ENCODE results near the gene PRG3. TPM values are rescaled to one million over a fixed set of nuclear protein-coding genes. Genes with fewer than 3 reads are reported as not detected.

PRG3 gene
- total and polyA plus RNA-seq, 2 of the 4 experiments (the other 2 are of a cell fraction): not detected

DNA sequence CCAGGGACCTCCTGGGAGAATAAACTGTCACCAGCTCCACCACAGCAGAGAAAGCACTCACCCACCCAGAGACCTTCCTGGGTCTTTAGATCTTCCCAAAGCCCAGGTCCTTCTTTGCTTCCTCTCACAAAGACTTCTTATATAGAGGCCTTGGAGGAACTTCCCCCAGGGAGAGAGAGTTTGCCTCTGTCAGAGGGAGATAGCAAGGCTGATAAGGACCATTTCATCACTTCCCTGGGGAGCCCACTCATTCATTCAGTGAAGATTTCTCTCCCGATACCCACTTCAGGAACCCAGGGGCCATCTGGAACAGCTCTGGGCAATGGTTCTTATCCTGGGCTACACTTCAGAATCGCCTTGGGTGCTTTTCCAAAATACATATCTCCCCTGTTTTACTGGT lies 9.6 kb upstream of the PRG3 start, which contains the start of gene PRG2:
PRG2 (minus strand) TSS at position 116 of the 400 bp plus-strand sequence. CDS start 706 bp downstream, outside the sequence.
- no peak within 1 kb of the TSS for H2BK15ac ChIP-seq (ENCODE audit: low read depth, low read length)
- H3K18ac ChIP-seq (ENCODE audit: low read depth, low read length): no peak within 1 kb of the TSS
- no peaks in the 10 kb centered on the region for H3K36me3 ChIP-seq (ENCODE audit: control insufficient read depth, insufficient read depth, low read length)
- H3K27ac ChIP-seq (ENCODE audit: insufficient read depth, low read length): no peak within 1 kb of the TSS
- no peak within 1 kb of the TSS for H2AK9ac ChIP-seq (replicated peaks; ENCODE audit: low read depth, low read length, poor library complexity)
- no peak within 1 kb of the TSS for H3K4ac ChIP-seq (ENCODE audit: low read depth, low read length)
- intact Hi-C loops (cut with micrococcal nuclease) (no loop called here), dilution Hi-C loops (cut with HindIII; ENCODE audit: low sequenced_read_pairs, unreplicated experiment) (no loop called here), in situ Hi-C loops (cut with MboI; ENCODE audit: low sequenced_read_pairs) (no loop called here)
- CTCF ChIA-PET: no interaction called here
- POLR2A ChIA-PET (ENCODE audit: unreplicated experiment): no interaction called here
- no peak for DNase-seq
- H3K27me3 ChIP-seq (ENCODE audit: control insufficient read depth, insufficient read depth, low read length): peaks cover 40% of the 10 kb centered on the region
- no peak within 1 kb of the TSS for H2BK20ac ChIP-seq (ENCODE audit: low read depth, low read length)
- no peak within 1 kb of the TSS for H2AK5ac ChIP-seq (ENCODE audit: low read depth, low read length)
- H4K5ac ChIP-seq (ENCODE audit: low read depth, low read length): no peak within 1 kb of the TSS
- no peaks in the 10 kb centered on the region for H3K4me1 ChIP-seq (ENCODE audit: control insufficient read depth, insufficient read depth, low read length)
- no peak within 1 kb of the TSS for H2BK120ac ChIP-seq (ENCODE audit: low read depth, low read length)
- no peaks in the 10 kb centered on the region for H3K9me1 ChIP-seq (ENCODE audit: insufficient read depth, low read length)
- H3K4me3 ChIP-seq (ENCODE audit: insufficient read depth, low read depth, low read length): no peak within 1 kb of the TSS
- no peak within 1 kb of the TSS for H2BK5ac ChIP-seq (ENCODE audit: low read depth, low read length, poor library complexity, severe bottlenecking)
- no peak for ATAC-seq (ENCODE audit: low read depth)
- H4K91ac ChIP-seq (ENCODE audit: insufficient read depth, low read depth, low read length): no peak within 1 kb of the TSS
- H4K20me1 ChIP-seq (ENCODE audit: insufficient read depth, low read length): no peaks in the 10 kb centered on the region
- H2AFZ ChIP-seq (replicated peaks; ENCODE audit: low read length, poor library complexity): no peak within 1 kb of the TSS
- WGBS, 2 experiments (ENCODE audit: extremely low coverage in 2 of 2, insufficient read length in 1 of 2): no CpG with 5 or more reads among the region's 2 CpGs
- TF ChIP-seq CEBPB (IDR thresholded peaks at IDR 0.05; ENCODE audit: low read depth, low read length) (no peak), RFX5 (IDR thresholded peaks at IDR 0.05; ENCODE audit: low read depth, low read length) (no peak), MXI1 (IDR thresholded peaks at IDR 0.05; ENCODE audit: borderline replicate concordance, low read depth, low read length) (no peak), POLR2A (IDR thresholded peaks at IDR 0.05; ENCODE audit: low read depth, low read length) (no peak), MAZ (IDR thresholded peaks at IDR 0.05; ENCODE audit: borderline replicate concordance, low read depth, low read length) (no peak), CHD1 (IDR thresholded peaks at IDR 0.05; ENCODE audit: low read depth, low read length) (no peak), MAFK (IDR thresholded peaks at IDR 0.05; ENCODE audit: low read depth, low read length) (no peak), RCOR1 (IDR thresholded peaks at IDR 0.05; ENCODE audit: insufficient replicate concordance, low read length) (no peak)
- TF ChIP-seq, protein P1, sequence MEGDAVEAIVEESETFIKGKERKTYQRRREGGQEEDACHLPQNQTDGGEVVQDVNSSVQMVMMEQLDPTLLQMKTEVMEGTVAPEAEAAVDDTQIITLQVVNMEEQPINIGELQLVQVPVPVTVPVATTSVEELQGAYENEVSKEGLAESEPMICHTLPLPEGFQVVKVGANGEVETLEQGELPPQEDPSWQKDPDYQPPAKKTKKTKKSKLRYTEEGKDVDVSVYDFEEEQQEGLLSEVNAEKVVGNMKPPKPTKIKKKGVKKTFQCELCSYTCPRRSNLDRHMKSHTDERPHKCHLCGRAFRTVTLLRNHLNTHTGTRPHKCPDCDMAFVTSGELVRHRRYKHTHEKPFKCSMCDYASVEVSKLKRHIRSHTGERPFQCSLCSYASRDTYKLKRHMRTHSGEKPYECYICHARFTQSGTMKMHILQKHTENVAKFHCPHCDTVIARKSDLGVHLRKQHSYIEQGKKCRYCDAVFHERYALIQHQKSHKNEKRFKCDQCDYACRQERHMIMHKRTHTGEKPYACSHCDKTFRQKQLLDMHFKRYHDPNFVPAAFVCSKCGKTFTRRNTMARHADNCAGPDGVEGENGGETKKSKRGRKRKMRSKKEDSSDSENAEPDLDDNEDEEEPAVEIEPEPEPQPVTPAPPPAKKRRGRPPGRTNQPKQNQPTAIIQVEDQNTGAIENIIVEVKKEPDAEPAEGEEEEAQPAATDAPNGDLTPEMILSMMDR (conservative IDR thresholded peaks at IDR 0.05; ENCODE audit: low read depth, low read length): no peak
- TF ChIP-seq, protein P2, sequence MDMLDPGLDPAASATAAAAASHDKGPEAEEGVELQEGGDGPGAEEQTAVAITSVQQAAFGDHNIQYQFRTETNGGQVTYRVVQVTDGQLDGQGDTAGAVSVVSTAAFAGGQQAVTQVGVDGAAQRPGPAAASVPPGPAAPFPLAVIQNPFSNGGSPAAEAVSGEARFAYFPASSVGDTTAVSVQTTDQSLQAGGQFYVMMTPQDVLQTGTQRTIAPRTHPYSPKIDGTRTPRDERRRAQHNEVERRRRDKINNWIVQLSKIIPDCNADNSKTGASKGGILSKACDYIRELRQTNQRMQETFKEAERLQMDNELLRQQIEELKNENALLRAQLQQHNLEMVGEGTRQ (IDR thresholded peaks at IDR 0.05; ENCODE audit: low read depth, low read length): no peak
- H3K14ac ChIP-seq (replicated peaks; ENCODE audit: low read depth, low read length): no peak within 1 kb of the TSS
- H3K79me1 ChIP-seq (ENCODE audit: low read depth in 1 of 2, low read length in 2 of 2): no peaks in the 10 kb centered on the region
- no TSS peak for BruUV-seq (replicated peaks)
- no peak within 1 kb of the TSS for H4K8ac ChIP-seq (ENCODE audit: low read depth in 2 of 2, low read length in 2 of 2)
- no peaks in the 10 kb centered on the region for H3K9me3 ChIP-seq (ENCODE audit: control insufficient read depth, insufficient read depth, low read length)
- no peak within 1 kb of the TSS for H3K4me2 ChIP-seq (ENCODE audit: low read depth, low read length)
- H3K23ac ChIP-seq (ENCODE audit: low read depth, low read length): no peak within 1 kb of the TSS
- H3K56ac ChIP-seq (ENCODE audit: extremely low read depth, insufficient read depth, low read length): no peak within 1 kb of the TSS
- no peak within 1 kb of the TSS for H3K9ac ChIP-seq (ENCODE audit: low read depth, low read length)

Measured in IMR-90 (cell line).